NAMALWA (cell line): ENCODE results near the gene GAB2.

Experiments
- DNase-seq: peaks from one replicate; pipeline ENCODE4 v3.0.0-alpha.2; 2015; ENCODE audit warnings: low spot score

The GAB2 gene

DNA sequence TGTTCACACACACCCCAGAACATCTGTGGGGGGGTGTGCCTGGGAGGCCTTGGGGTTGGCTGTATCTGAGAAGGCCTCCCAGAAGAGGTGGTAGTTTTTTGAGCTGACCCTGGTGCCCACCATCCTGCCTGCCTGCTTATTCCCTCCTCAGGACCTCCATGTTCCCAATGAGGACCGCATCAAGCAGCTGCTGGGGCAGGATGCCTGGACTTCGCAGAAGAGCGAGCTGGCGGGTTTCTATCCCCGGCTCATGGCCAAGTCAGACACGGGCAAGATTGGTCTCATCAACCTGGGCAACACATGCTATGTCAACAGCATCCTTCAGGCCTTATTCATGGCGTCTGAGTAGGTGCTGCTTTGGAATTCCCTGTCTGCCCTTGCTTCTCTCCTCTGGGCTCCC lies 211.9 kb downstream of the GAB2 start:
- no peak for DNase-seq

DNA sequence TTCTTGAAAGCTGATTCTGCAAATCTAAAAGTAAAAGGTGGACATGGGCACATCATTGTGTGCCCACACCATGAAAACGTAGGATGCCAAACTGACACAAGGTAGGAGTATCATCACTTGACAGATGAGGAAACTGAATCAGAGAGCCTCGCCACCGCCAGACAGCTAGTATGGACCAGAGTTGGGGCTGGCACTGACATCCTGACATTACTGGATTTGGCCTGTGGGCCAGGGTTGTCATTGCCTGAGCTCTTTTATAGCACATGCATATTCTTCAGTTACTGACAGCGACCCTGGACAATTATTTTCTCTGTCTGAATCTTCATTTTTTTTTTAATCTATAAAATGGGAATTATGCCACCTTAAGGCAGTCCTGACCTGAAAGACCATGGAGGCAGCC lies 212.4 kb downstream of the GAB2 start:
- DNase-seq: no peak

DNA sequence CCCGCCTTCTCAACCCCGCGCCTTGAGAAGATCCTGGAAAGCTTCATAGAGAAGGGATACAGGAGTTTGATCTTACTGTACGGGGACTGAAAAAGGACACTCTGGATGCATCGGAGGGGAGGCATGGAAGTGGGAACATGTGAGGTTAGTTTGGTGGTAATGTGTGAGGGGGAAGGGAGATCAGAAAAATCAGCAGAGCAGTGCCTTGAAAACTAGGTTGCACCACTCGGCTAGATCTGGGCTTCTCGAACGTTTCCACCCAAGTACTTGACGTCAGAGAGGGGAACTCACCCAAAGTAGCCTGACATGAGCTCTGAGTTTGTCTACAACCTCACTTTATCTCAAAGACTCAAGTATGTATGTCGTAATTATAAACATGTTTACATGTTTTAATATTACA lies 214.4 kb downstream of the GAB2 start:
- no peak for DNase-seq

DNA sequence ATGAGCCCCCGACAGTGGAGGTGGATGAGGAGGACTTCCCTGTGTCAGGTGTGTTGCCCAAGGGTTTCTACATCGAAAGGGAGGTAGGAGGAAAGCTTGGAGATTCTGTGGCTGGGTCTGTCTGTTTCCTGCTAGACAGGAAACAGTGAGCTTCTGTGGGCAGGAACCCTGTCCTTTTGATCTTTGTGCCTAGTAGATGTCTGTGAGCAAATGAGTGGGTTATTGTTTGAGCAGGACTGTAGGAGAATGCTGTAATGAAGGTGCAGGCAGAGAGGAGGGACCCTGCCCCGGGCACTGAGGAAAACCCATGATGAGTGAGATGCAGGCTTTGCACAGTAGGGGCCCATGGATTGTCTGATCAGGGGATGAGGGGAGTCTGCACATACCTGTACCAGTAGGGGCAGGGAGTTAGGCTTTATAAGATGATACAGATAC lies 214.9 kb downstream of the GAB2 start:
- no peak for DNase-seq

DNA sequence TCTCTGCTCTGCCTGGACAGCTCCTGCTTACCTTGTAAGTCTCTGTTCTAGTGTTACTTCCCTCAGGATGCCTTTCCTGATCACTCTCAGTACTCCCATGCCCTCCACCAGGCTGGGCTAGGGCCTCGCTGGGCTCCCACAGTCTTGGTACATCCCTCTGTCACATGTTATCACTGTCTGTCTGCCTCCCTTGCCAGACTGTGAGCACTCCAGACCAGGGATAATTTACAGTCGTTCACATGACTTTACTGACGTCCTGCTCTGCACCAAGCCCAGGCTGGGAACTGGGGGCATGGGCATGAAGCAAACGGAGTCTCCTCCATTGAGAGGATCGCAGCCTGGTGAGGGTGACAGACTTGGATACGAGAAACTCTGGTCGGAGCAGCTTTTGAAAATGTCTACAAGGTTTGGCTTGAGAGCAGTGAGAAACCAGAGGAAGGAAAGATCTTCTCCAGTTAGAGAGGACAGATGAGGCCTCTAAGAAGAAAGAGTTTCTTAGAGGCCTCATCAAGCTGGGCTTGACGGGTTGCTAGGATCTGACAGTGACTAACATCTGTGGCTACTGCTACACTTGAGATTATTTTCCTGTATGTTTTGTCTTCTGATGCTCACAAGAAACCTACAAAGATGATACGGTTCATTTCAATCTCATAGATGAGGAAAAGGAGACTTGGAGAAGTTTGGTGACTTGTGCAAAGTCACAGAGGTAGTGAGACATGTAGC lies 216.4 kb downstream of the GAB2 start:
- DNase-seq: no peak

DNA sequence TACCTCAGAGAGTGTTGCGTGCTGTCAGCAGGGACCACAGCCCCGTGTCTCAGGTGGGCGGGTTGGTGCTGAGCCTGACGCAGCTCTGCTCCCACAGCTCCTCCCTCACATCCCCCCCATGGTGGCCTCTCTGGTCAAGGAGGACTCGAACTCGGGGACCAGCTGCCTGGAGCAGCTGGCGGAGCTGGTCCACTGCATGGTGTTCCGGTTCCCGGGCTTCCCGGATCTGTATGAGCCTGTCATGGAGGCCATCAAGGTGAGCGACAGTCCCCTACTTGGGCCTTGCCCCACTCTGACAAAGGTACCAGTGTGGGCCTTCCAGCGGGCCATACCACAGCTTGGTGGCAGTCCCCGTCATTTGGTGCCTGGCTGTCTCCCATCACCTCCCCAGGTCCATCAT lies 217.1 kb downstream of the GAB2 start:
- no peak for DNase-seq

DNA sequence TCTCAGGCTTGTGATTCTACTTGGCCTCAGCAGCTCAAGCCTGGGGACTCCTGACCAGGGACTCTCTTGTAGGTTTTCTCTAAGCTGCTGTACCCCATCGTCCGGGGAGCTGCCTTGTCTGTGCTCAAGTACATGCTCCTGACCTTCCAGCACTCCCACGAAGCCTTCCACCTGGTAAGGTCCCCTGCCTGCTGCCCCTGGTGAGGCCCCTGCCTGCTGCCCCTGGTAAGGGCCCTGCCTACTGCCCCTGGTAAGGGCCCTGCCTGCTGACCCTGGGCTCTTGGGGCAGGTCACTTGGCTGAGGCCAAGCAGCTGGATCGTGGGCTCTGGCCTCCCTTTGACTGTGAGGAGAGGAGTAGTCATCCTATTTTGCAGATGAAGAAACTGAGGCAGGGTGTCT lies 217.6 kb downstream of the GAB2 start:
- DNase-seq: no peak

DNA sequence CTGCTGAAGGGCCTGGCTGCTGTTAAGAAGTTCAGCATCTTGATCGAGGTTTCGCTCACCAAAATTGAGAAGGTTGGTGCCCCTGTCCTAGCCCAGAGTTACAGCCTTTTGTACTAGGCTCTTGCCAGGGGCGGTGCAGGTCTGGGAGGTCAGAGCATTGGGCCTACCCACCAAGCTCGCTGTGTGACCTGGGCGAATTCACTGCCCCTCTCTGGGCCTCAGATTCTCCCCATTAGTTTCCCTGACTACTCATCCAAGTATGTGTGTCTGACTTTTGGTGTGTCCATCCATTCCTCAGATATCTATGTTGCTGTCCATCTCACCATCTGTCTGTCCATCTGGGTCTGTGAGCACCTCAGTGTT lies 218.0 kb downstream of the GAB2 start:
- DNase-seq: no peak

DNA sequence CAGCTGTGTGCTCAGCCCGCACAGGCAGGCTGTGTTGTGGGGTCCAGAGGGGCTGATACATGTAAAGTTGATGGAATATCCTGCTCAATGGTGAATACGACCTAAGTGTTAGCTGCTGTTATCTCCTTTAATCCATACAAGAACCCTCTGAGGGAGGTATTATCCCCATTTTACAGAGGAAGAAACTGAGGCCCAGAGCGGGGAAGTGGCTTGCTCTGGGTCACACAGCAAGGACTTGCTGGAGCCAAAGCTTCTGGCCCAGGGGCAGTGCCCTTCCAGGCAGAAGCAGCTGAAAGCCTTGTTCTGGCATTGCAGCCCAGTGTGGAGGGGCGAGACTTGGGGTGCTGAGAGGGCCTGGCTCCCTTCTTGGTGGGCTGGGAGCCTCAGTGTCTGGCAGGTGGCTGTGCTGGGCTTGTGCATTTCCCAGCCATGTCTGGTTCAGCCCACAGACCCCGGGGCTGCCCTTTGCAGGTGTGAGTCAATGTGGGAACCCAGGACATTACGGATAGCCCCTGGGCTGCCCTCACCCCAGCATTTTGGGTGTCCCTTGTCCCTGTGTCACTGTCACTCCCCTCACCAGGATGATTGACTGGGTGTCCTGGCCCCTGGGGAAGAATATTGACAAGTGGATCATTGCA lies 218.5 kb downstream of the GAB2 start:
- no peak for DNase-seq

DNA sequence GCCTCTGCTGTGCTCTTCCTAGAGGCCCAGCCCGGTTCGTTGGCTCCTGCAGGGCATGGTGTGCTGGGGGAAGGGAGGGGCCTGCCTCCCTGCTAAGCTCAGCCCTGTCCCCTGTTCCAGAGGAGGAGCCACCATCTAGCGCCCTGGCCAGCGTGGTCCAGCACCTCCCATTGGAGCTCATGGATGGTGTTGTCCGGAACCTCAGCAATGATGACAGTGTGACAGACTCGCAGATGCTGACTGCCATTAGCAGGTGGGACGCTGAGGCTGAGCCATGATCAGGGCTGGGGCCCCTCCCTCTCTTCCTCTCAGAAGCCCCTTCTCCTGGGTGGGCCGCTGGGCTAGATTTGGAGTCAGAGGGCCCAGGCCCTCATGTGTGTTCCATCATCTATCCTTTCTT lies 219.8 kb downstream of the GAB2 start:
- no peak for DNase-seq

DNA sequence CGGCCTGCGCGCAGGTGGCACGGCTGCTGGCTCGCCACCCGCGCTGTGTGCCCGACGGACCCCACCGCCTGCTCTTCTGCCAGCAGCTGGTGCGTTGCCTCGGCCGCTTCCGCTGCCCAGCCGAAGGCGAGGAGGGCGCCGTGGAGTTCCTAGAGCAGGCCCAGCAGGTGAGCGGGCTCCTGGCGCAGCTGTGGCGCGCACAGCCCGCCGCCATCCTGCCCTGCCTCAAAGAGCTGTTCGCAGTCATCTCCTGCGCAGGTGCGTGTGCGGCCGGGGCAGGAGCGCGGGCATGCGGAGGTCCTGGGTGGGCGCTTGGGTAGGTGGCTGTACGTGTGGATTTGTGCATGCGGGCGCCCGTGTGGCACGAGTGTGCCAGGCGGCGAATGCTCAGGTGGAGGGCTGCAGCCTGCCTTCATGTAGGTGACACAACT lies 220.9 kb downstream of the GAB2 start:
- DNase-seq: no peak

DNA sequence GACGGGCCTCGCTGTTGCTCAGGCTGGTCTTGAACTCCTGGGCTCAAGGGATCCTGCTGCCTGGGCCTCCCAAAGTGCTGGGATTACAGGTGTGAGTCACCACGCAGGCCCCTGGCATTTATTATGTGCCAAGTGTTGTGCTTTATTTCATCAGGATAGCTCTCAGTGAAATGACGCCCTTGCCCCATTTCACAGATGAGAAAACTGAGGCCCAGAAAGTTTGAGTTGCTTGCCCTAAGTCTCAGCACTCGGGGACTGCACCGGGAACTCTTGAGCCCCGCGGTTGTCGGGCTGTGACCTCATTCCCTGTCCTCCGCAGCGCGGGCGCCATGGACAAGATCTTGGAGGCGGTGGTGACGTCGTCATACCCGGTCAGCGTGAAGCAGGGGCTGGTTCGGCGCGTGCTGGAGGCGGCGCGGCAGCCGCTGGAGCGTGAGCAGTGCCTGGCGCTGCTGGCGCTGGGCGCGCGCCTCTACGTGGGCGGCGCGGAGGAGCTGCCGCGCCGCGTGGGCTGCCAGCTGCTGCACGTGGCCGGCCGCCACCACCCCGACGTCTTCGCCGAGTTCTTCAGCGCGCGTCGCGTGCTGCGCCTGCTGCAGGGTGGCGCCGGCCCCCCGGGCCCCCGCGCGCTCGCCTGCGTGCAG lies 221.6 kb downstream of the GAB2 start:
- no peak for DNase-seq

DNA sequence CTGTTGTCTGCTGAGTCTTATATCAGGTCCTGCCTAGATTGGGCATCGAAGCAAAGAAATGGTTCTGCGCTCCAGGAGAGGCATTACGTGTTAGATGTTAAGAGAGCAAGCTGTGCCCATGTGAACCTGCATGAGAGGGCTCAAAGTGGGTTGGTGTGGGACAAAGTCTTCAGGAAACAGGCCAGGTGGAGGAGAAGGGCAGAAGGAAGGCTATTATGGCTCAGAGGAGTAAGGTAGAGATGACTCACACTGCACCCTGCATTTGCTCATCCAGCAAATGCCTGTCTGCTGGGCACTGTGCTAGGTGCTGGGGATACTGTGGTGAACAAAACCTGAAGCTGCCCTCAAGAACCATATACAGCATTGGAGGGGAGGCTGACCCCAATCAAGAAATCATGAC lies 223.1 kb downstream of the GAB2 start:
- DNase-seq: no peak

DNA sequence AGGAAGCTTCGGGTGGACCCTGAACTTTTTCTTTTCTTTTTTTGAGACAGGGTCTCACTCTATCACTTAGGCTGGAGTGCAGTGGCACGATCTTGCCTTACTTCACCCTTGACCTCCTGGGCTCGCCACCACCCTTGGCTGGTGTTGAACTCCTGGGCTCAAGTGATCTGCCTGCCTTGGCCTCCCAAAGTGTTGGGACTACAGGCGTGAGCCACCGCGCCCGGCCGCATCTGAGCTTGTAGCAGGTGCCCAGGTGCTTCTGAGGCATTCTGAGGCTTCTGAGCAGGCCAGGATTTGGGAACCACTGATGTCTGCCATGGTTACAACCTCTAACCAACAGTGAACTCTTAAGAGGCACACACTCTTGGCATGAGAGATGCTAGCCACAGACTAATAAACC lies 223.8 kb downstream of the GAB2 start:
- DNase-seq: no peak

DNA sequence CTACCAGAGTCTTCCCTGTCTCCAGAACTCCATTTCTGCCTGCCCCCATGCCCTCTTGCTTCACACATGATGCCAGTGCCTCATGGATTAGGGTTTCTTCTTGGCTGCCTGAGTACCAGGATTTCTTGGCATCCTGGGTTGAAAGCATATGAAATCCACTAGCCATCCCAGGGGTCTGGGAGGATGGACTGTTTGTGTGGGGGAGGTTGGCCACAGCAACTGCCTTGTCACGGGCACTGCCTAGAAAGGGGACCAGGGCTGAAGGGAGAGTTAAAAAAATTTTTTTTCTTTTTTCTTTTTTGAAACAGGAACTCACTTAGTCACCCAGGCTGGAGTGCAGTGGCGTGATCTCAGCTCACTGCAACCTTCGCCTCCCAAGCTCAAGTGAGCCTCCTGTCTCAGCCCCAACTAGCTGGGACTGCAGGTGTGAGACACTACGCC lies 224.7 kb downstream of the GAB2 start:
- DNase-seq: peak; percentile 16

DNA sequence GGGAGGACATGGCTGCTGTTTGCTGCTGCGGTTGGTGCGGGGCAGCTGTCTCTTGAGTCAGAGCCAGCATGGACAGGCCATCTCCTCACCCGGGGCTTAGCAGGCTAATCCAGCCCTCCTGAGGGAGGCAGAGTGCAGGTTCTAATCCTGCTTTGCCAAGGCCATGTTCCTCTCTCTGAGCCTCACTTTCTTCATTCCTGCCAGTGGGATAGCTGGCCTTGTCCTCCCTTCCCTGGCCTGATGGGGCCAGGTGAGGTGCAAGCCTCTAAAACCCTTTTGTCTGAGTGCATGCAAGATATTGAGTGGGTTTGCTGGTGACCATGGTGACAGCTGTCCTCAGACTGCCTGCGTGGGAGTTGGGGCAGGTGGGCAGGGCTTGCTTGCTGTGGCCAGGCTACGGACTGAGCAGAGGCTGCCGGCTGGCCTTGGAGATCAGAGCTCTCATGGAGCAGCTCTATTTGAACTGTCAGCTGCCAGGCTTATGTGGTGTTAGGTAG lies 225.3 kb downstream of the GAB2 start:
- no peak for DNase-seq

DNA sequence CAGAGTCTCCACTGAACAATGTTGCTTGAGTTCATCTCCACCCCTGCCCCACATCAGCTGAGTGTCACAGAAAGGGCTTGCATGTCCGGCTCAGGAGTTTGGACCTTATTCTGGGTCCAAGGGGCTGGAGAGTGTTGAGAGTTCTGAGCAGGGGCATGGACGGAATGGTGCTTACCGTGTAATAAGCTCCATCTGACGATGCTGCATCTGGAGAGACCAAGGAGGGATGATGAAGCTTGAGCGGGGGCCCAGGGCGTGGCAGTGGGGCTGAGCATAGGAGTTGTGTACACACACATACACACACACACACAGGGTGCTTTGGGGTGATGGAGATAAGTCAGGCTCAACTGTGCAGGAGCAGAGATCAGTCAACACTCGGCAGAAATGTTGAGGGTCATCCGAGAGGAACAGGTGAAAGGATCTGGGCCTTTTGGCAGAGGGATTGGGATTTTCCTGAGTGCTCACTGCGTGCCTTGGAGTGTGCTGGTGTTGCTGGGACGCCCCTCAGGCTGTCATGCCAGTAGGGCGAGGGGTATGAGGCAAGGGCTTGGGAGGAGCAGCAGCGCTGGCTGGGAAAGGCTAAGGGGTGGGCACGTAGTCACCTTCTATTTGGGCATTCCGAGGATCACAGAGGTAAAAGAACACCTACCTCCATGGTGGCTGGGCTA lies 226.6 kb downstream of the GAB2 start:
- no peak for DNase-seq

DNA sequence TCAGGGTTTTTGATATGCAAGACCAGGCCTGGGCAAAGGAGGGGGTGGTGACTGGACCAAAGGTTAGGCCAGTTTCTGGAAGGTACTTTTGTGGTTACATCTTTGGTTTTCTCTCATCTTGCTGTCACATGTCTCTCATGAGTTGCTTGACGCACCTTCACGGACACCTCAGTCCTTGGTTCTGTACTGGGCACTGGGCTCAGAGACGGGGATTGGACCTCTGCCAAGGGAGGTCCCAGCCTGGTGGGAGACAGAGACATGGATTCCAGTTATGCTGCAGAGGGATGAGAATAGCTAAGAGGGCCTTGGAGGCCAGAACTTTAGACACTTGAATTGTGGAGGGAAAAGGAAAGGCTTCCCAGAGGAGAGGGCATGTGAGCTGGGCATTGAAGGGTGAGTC lies 227.2 kb downstream of the GAB2 start:
- DNase-seq: no peak

DNA sequence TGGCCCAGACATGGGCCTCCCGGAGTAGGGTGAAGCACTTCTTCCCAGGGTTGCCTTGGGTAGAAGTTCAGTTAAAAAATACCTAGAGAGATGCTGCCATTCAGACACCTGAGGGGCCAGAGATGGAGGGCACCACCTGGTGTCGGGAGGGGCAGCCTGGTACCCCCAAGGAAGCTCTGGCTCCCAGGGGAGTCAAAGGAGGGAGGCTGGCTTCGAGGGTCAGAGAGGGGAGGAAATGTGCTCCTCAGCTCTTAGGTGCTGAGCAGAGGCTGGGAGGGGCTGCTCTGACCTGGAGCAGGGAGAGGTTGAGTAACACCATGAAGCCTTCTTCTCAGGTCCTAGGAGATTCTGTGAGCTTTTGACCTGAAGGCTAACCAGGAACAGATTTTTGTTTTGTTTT lies 227.8 kb downstream of the GAB2 start:
- DNase-seq: peak; percentile 15

DNA sequence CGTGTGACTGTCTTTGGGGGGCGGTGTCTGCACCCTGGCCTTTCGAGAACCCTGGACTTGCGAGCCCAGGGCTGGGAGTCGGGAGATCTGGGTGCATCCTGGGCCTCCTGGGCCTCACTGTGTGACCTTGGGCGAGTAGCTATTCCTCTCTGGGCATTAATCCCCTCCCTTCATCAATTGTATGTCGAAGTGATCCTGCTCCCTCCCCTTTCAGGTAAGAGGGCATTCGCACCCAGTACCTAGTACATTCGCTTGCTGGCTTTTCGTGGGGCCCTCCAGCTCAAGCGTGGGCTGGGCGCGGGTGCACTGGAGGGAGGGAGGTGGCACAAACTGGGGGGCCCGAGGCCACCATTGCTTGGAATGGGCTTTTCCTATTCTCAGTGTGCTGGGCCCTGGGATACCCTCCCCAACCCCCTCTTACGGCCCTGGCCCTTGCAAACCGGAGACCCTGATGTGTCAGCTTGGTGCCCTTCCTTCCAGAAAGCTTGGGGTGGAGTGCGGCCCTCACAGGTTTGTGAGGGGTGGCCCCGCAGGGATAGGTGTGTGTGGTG lies 228.4 kb downstream of the GAB2 start:
- DNase-seq: peak; percentile 17

DNA sequence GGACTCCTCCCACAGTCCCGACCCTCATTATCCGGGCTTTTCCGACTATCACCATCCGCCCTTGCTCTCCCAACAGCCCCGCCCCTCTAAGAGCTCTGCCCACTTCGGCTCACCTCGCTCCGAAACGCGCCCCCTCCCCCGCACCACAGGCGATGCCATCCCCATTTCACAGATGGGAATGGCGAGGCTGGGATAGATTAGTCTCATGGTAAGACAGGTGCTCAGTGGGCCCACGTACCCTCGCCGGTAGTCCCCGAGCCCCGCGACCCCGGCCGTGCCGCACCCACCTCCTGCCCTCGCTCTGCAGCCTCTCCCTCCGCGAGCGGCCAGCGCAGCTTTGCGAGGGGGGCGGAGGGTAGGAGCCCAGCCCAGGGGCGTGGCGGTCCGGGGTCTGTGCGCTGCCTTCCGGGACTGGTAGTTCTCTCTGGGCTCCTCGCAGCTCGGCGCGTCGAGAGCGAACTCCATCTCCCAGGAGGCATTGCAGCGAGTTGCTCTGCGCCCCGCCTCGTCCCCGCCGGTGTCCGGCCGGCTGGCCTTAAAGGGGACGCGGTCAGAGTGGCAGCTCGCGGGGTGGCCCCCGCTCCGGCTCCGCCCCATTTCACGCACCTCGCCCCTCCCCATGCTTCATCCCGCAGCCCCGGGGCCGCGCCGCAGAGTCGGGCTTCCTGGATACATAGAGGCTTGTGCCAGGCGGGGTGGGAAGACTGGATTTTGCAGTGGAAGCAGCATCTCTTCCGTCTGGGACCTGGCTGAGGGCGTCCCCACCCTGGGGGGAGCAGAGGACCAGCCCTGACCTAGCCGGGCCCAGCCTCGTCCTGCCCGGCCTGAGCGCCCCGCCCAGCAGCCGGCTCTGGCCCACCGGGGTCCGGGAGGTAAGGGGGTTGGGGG lies 229.1 kb downstream of the GAB2 start, which contains the start of the genes KCTD21 and USP35:
KCTD21 (minus strand) TSS at position 341 of the 888 bp plus-strand sequence. CDS start 14,072 bp downstream, outside the sequence.
USP35 (plus strand) TSS at position 634 of the 888 bp plus-strand sequence. CDS start 7,327 bp downstream, outside the sequence.
- DNase-seq: peak; percentile 96
